Caco-2 (cell line): ENCODE results near the gene IL36B. TPM values are rescaled to one million over a fixed set of nuclear protein-coding genes. Genes with fewer than 3 reads are reported as not detected.

ENCODE experiments used
- BruUV-seq: library from RNA; stranded (reverse); fragments of 400-500 nt; replicated peaks from 2 replicates; lab custom pipeline; 2021; lab: Mats Ljungman, UMichigan
- CTCF ChIA-PET: fragments of 300-600 bp; sonication (Branson Sonifier 250); formaldehyde crosslinking; loops from one replicate; lab custom pipeline; 2022; ENCODE audit warnings: antibody characterized with exemption; lab: Charles Lee
- POLR2A ChIA-PET: fragments of 300-600 bp; sonication (Branson Sonifier 250); formaldehyde crosslinking; loops from one replicate; lab custom pipeline; 2022; ENCODE audit warnings: antibody characterized with exemption; lab: Charles Lee
- DNase-seq, 2 experiments: peaks; one replicate each; pipeline versions ENCODE4 v3.0.0 to v3.0.0-alpha.2; 2020 to 2022
- H3K27me3 ChIP-seq: replicated peaks from 2 replicates; pipeline ENCODE4 v1.6.0; 2011; ENCODE audit warnings: low read length; ENCODE audit not compliant: control insufficient read depth, insufficient read depth
- H3K36me3 ChIP-seq: 2 replicates; pipeline ENCODE4 v1.5.1; 2011; ENCODE audit warnings: low read length; ENCODE audit not compliant: control insufficient read depth, insufficient read depth
- H3K4me1 ChIP-seq: fragments of 250-450 bp; sonication (Bioruptor Pico); 2 replicates; pipeline ENCODE4 v1.5.1; 2020; ENCODE audit warnings: mild to moderate bottlenecking
- H3K4me3 ChIP-seq: 2 replicates; pipeline ENCODE4 v1.5.1; 2011; ENCODE audit warnings: low read depth, mild to moderate bottlenecking, control low read depth, low read length
- H3K9me3 ChIP-seq: fragments of 250-450 bp; sonication (Bioruptor Pico); 2 replicates; pipeline ENCODE4 v1.5.1; 2020; ENCODE audit warnings: mild to moderate bottlenecking, moderate library complexity
- H3K27ac Mint-ChIP-seq: one replicate; pipeline ENCODE4 v1.8.0; 2022; ENCODE audit warnings: mixed read lengths; ENCODE audit not compliant: unreplicated experiment
- H3K27me3 Mint-ChIP-seq: one replicate; pipeline ENCODE4 v1.8.0; 2022; ENCODE audit warnings: mixed read lengths; ENCODE audit not compliant: insufficient read depth, unreplicated experiment
- H3K36me3 Mint-ChIP-seq: one replicate; pipeline ENCODE4 v1.8.0; 2022; ENCODE audit warnings: mild to moderate bottlenecking, mixed read lengths; ENCODE audit not compliant: insufficient read depth, unreplicated experiment
- H3K4me1 Mint-ChIP-seq: one replicate; pipeline ENCODE4 v1.8.0; 2022; ENCODE audit warnings: low read depth, mixed read lengths; ENCODE audit not compliant: unreplicated experiment
- H3K4me3 Mint-ChIP-seq: one replicate; pipeline ENCODE4 v1.8.0; 2022; ENCODE audit warnings: mild to moderate bottlenecking, moderate library complexity, mixed read lengths; ENCODE audit not compliant: unreplicated experiment
- H3K9me3 Mint-ChIP-seq: one replicate; pipeline ENCODE4 v1.8.0; 2022; ENCODE audit warnings: mixed read lengths; ENCODE audit not compliant: unreplicated experiment
- CTCF ChIP-seq, 2 experiments: fragments of 200-600 bp in 1 of 2; IDR thresholded peaks; 1 replicate in 1 of 2; 2 replicates in 1 of 2; pipeline versions ENCODE4 v1.5.1 to v1.8.0; 2011 to 2022; ENCODE audit warnings: antibody characterized with exemption in 1 of 2, control low read depth in 1 of 2, inconsistent platforms in 1 of 2, low read depth in 1 of 2, low read length in 1 of 2, mild to moderate bottlenecking in 1 of 2, moderate library complexity in 1 of 2; ENCODE audit not compliant: insufficient read depth in 1 of 2, severe bottlenecking in 1 of 2, unreplicated experiment in 1 of 2
- intact Hi-C: fragments of 100-400 bp; cut with micrococcal nuclease; formaldehyde crosslinking; loops from one replicate; pipeline ENCODE4 v1.10.0; 2022; ENCODE audit not compliant: unreplicated experiment
- total RNA-seq: library from RNA; stranded (reverse); gene quantifications from 2 replicates; pipeline ENCODE4 v1.2.3, GENCODE V29; 2022

The IL36B gene
- total RNA-seq, 1 experiment from 2014 or later = not detected

DNA sequence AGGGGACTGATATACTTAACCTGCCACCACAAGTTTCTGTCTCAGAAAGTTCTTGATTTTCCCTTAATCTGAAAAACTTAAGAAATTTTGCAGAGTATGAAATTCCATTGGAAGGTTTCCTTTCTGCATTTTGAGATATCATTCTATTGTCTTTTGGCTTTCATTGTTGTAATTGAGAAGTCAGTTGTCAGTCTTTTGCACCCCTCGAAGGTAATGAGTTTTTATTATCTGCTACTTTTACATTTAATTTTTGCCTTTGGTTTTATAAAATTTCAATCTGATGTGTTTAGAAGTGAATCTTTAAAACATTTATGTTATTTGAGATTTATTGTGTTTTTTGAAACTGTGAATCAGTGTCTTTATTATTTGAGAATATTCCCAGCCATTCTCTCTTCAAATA lies 52.2 kb downstream of the IL36B start:
- DNase-seq = no peak
- TF ChIP-seq CTCF (IDR thresholded peaks at IDR 0.05; ENCODE audit: insufficient read depth in 1 of 2, low read depth in 1 of 2, low read length in 1 of 2, severe bottlenecking in 1 of 2, unreplicated experiment in 1 of 2) = no peak
- H3K4me1 ChIP-seq = no peaks in the 10 kb centered on the region
- H3K4me3 Mint-ChIP-seq = no peak overlapping the region
- H3K27ac Mint-ChIP-seq = no peak overlapping the region
- H3K9me3 Mint-ChIP-seq = peaks cover 33% of the 10 kb centered on the region
- no peaks in the 10 kb centered on the region for H3K27me3 ChIP-seq
- H3K9me3 ChIP-seq = peaks cover 11% of the 10 kb centered on the region
- no TSS peak for BruUV-seq
- no peaks in the 10 kb centered on the region for H3K27me3 Mint-ChIP-seq
- H3K36me3 ChIP-seq = no peaks in the 10 kb centered on the region
- CTCF ChIA-PET = no interaction called here
- H3K4me3 ChIP-seq = no peak overlapping the region
- no peaks in the 10 kb centered on the region for H3K36me3 Mint-ChIP-seq
- POLR2A ChIA-PET = no interaction called here
- intact Hi-C loops = no loop called here
- no peaks in the 10 kb centered on the region for H3K4me1 Mint-ChIP-seq

GRCh38 chr2:112997151-112997550 lies 55.5 kb downstream of the IL36B start:
- Mint-ChIP-seq H3K4me3 (no peak overlapping the region), H3K9me3 (peaks cover 40% of the 10 kb centered on the region)

GRCh38 chr2:112996635-112997034 lies 56.0 kb downstream of the IL36B start:
- POLR2A ChIA-PET = no interaction called here
- no peaks in the 10 kb centered on the region for H3K27me3 Mint-ChIP-seq
- intact Hi-C loops = no loop called here
- H3K9me3 ChIP-seq = peaks cover 11% of the 10 kb centered on the region
- no peak overlapping the region for H3K27ac Mint-ChIP-seq
- H3K4me3 Mint-ChIP-seq = no peak overlapping the region
- no peaks in the 10 kb centered on the region for H3K4me1 ChIP-seq
- no peak for DNase-seq
- no peaks in the 10 kb centered on the region for H3K4me1 Mint-ChIP-seq
- no TSS peak for BruUV-seq
- peaks cover 45% of the 10 kb centered on the region for H3K9me3 Mint-ChIP-seq
- CTCF ChIA-PET = no interaction called here
- TF ChIP-seq CTCF (IDR thresholded peaks at IDR 0.05; ENCODE audit: insufficient read depth in 1 of 2, low read depth in 1 of 2, low read length in 1 of 2, severe bottlenecking in 1 of 2, unreplicated experiment in 1 of 2) = no peak
- H3K4me3 ChIP-seq = no peak overlapping the region
- H3K36me3 Mint-ChIP-seq = no peaks in the 10 kb centered on the region
- H3K36me3 ChIP-seq = no peaks in the 10 kb centered on the region
- no peaks in the 10 kb centered on the region for H3K27me3 ChIP-seq

More at GRCh38 chr2:112997151-112997550, 55.5 kb downstream of the IL36B start:
- Mint-ChIP-seq H3K27me3 (no peaks in the 10 kb centered on the region), H3K27ac (no peak overlapping the region), H3K36me3 (no peaks in the 10 kb centered on the region), H3K4me1 (no peaks in the 10 kb centered on the region)
- Histone ChIP-seq H3K9me3 (peaks cover 11% of the 10 kb centered on the region), H3K27me3 (no peaks in the 10 kb centered on the region), H3K4me1 (no peaks in the 10 kb centered on the region), H3K36me3 (no peaks in the 10 kb centered on the region), H3K4me3 (no peak overlapping the region)
- CTCF ChIA-PET = no interaction called here
- POLR2A ChIA-PET = no interaction called here
- no peak for DNase-seq
- intact Hi-C loops = no loop called here
- BruUV-seq = no TSS peak
- TF ChIP-seq CTCF (IDR thresholded peaks at IDR 0.05; ENCODE audit: insufficient read depth in 1 of 2, low read depth in 1 of 2, low read length in 1 of 2, severe bottlenecking in 1 of 2, unreplicated experiment in 1 of 2) = no peak
